ENCODE results near the gene SNUPN. TPM values are rescaled to one million over a fixed set of nuclear protein-coding genes. Genes with fewer than 3 reads are reported as not detected.

The SNUPN gene
- total RNA-seq, 6 donors from 2014 or later = 14.1 to 30.4 (median 22.4) TPM

DNA sequence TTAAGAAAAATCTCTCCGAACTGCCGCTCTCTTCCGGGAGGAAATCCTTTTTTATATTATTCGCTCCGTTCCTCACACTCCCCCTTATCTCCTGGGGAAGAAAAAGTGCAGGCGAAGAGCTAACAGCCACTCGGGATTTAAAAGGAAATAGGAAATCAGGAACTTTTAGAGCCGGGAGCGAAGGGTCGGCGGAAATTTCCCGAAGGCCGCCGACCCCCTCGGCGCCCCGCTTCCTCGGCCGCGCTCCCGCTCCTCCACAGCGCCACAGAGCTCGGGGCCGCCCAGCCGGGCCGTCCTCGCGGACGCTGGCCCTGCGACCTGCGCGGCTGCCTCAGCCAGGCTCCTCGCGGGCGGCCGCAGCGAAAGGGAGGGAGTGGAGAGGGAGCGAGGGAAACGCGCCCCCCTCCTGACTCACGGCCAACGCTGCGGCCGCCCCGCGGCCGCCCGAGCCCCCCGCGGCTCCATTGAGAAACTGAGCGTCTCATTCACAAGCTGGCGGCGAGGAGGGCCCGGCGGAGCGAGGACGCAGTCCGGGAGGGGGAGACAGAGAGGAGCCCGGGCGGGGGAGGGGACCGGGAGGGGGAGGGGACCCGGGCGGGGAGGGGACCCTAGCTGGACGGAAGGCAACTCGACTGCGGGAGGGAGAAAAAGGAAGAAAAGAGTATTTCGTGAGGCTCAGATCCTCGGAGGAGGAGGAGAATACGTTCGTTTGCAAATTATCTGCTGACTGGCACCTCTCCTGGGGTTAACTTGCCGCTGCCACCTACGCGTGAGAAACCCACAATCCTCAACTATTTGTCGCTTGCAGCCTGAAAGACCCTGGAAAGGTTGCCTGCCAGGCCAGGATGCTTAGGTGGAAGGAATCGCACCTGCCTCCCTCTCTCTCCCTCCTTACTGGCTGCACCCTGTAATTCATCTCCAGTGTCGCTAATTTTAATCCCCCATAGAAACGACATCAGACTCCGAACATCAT is 46.3 kb downstream of the SNUPN start, which contains the start of gene PTPN9:
Gene PTPN9 (minus strand): TSS at position 368 of the 973 bp plus-strand sequence. CDS start 539 bp downstream, outside the sequence.
- Histone ChIP-seq H3K4me3 (peak within 1 kb of the TSS; percentile 77 to 96 (median 86)), H3K4me1 (peaks cover 12 to 20% (median 16%) of the 10 kb centered on the region in 4 donors), H3K27ac (peak within 1 kb of the TSS; percentile 86 to 94 (median 90)), H3K9me3 (no peaks in the 10 kb centered on the region), H3K27me3 (no peaks in the 10 kb centered on the region), H3K36me3 (no peaks in the 10 kb centered on the region)
- 1 to 2% methylated on average over 44 to 75 of the region's 78 CpGs for WGBS, 2 donors
- TF ChIP-seq, protein P1, sequence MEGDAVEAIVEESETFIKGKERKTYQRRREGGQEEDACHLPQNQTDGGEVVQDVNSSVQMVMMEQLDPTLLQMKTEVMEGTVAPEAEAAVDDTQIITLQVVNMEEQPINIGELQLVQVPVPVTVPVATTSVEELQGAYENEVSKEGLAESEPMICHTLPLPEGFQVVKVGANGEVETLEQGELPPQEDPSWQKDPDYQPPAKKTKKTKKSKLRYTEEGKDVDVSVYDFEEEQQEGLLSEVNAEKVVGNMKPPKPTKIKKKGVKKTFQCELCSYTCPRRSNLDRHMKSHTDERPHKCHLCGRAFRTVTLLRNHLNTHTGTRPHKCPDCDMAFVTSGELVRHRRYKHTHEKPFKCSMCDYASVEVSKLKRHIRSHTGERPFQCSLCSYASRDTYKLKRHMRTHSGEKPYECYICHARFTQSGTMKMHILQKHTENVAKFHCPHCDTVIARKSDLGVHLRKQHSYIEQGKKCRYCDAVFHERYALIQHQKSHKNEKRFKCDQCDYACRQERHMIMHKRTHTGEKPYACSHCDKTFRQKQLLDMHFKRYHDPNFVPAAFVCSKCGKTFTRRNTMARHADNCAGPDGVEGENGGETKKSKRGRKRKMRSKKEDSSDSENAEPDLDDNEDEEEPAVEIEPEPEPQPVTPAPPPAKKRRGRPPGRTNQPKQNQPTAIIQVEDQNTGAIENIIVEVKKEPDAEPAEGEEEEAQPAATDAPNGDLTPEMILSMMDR (IDR thresholded peaks at IDR 0.05) = peak in 5 of 6 experiments; percentile 9 to 67 (median 34)
- TF ChIP-seq POLR2AphosphoS5 (IDR thresholded peaks at IDR 0.05) (peak in 1 of 2 donors; percentile 59), POLR2A (IDR thresholded peaks at IDR 0.05) (peak in 2 of 4 donors; percentile 42 to 47), EP300 (IDR thresholded peaks at IDR 0.05) (no peak)
- DNase-seq = peak; percentile 82 to 94
- peak; percentile 88 to 92 for ATAC-seq (ENCODE audit: low FRiP score in 2 of 2)

DNA sequence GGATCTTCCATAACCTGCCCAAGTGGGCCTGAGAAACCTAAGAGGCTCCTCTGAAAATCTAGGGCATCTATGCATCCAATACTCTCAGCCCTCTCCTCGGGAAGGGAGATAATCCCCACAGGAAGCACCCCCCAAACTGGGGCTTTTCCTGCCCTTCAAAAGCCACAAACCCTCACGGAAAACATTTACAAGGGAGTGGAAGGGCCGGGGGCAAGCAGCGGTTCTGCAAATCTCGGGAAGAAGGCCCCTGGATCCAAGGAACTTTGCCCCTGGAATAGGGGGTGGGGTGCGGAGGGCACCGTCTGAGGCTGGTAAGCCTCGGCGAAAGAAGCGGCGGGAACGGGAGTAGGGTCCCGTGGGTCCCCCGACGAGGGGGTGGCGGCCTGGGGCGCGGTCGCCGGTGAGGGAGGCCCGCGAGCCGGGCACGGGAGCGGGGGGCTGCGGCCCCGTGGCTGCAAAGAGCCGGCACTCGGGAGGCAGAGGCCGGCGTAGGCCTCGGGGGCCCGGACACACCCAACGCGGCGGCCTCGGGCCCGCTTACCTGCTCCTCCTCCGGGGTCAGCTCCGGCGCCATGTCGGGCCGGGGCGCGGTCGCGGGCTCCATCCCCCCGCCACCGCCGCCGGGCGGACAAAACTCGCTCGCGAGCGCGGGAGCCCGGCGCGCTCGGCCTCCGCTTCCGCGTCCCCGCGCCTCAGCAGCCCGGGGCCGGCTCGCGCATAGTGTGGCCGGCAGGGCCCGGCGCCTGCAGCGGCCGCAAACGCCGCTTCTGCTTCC is 47.2 kb downstream of the SNUPN start:
- ATAC-seq (ENCODE audit: low FRiP score in 2 of 2) = peak in 1 of 2 donors; percentile 80
- Histone ChIP-seq H3K4me3 (peak overlapping the region; percentile 77 to 96 (median 86)), H3K4me1 (peaks cover 12 to 23% (median 20%) of the 10 kb centered on the region in 4 donors), H3K9me3 (no peaks in the 10 kb centered on the region), H3K36me3 (no peaks in the 10 kb centered on the region), H3K27me3 (no peaks in the 10 kb centered on the region), H3K27ac (peak overlapping the region; percentile 86 to 94 (median 90))
- WGBS, 2 donors = 1% methylated on average over 25 to 58 of the region's 77 CpGs
- TF ChIP-seq POLR2A (IDR thresholded peaks at IDR 0.05) (no peak), EP300 (IDR thresholded peaks at IDR 0.05) (no peak), POLR2AphosphoS5 (IDR thresholded peaks at IDR 0.05) (no peak)
- TF ChIP-seq, protein P1 (IDR thresholded peaks at IDR 0.05) = peak in 1 of 6 experiments; percentile 21
- DNase-seq = peak; percentile 28 to 90

DNA sequence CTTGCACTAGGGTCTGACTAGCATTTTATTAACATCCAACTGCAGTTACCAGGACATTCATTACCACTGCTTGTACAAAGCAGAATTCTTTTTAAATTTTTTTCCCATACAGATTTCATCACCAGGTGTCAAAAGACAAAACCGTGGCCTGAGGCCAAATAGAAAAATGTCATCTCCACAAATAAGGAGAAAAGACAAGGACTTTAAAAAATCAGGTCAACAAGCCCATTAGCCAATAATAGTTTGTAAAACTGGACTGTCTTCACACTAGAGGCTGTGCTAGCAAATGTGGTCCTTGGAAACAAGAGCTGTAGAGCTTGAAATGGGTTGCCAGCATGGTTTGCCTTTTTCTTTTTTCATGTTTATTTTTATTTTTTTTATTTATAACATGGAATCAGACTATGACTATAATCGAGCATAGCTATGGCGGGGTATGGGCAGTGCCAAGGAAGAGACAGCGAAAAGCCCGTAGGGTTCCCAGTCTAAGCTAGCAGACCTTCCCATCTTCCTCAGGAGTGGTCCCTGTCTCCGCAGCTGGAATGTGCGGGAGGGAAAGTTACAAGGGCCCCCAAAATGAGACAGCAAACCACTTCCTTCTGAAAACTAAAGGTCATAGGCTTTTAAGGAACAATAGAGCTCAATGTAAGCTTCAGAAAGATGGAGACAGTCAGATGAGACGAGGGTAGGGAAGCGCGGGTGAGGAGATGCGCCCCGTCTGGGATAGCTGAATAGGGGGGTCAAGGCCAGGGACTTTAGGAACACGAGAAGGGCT is 47.9 kb downstream of the SNUPN start:
- Histone ChIP-seq H3K27me3 (no peaks in the 10 kb centered on the region), H3K4me1 (peaks cover 12 to 28% (median 22%) of the 10 kb centered on the region in 4 donors), H3K36me3 (no peaks in the 10 kb centered on the region), H3K9me3 (no peaks in the 10 kb centered on the region), H3K27ac (peak overlapping the region; percentile 86 to 94 (median 90)), H3K4me3 (peak overlapping the region; percentile 77 to 96 (median 86))
- 5 to 10% methylated on average over 13 of the region's 13 CpGs for WGBS, 2 donors
- DNase-seq (no peak), ATAC-seq (ENCODE audit: low FRiP score in 2 of 2) (peak in 1 of 2 donors; percentile 25)
- TF ChIP-seq POLR2A (IDR thresholded peaks at IDR 0.05) (no peak), EP300 (IDR thresholded peaks at IDR 0.05) (no peak), POLR2AphosphoS5 (IDR thresholded peaks at IDR 0.05) (no peak)
- TF ChIP-seq, protein P1 (IDR thresholded peaks at IDR 0.05) = no peak

DNA sequence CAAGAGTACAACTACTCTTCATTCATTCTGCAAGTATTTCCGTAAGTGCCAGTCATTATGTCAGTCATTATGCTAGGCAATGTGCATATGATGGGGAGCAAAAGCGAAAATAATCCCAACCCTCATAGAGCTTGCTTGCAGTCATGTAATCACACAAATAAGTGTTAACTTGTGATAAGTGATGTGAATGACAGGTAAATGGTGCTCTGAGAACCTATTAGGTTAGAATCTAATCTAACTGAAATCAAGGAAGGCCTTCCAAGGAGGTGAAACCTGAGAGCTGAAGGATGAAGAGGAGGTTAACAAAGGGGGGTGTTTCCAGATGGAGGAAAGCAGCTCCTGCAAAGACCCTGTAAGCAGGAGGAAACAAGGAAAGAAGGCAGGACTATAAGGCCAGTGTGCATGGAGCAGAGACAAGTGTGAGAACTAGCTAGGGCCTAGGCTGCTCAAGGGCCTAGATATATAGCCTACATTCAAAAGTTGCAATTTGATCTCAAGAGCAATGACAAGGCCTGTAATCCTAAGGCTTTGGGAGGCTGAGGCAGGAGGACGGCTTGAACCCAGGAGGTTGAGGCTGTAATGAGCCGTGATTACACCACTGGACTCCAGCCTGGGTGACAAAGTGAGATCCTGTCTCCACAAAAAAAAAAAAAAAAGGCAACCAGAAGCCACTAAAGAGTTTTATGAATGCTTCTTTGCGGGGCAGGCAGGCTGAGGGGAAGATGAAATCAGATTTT is 51.7 kb downstream of the SNUPN start:
- H3K27ac ChIP-seq = no peak overlapping the region
- no peak overlapping the region for H3K4me3 ChIP-seq
- TF ChIP-seq POLR2A (IDR thresholded peaks at IDR 0.05) (no peak), POLR2AphosphoS5 (IDR thresholded peaks at IDR 0.05) (no peak), EP300 (IDR thresholded peaks at IDR 0.05) (no peak)
- TF ChIP-seq, protein P1 (IDR thresholded peaks at IDR 0.05) = no peak
- DNase-seq (no peak), ATAC-seq (ENCODE audit: low FRiP score in 2 of 2) (no peak)
- no peaks in the 10 kb centered on the region for H3K36me3 ChIP-seq
- no peaks in the 10 kb centered on the region for H3K9me3 ChIP-seq
- peaks cover 8 to 26% (median 22%) of the 10 kb centered on the region in 4 donors for H3K4me1 ChIP-seq
- 96 to 97% methylated on average over 5 of the region's 5 CpGs for WGBS, 2 donors
- H3K27me3 ChIP-seq = no peaks in the 10 kb centered on the region

Measured in upper lobe of left lung (tissue), 6 donors.